Gastrocnemius medialis (tissue), 4 donors: ENCODE measurements around the gene ZNF480.

Experiments
- CTCF ChIP-seq, 5 experiments: fragments of 450-650 bp in 3 of 5; fragments of 200-600 bp in 2 of 5; sonication (generic) in 2 of 5; IDR thresholded peaks in 4 of 5; conservative IDR thresholded peaks in 1 of 5; 1 replicate in 4 of 5; 2 replicates in 1 of 5; pipeline ENCODE4 v1.5.1; 2016 to 2019; ENCODE audit warnings: antibody characterized with exemption in 5 of 5, mild to moderate bottlenecking in 3 of 5, moderate library complexity in 3 of 5
- POLR2A ChIP-seq, 2 donors: fragments of 450-650 bp; IDR thresholded peaks; one replicate each; pipeline ENCODE4 v1.6.1; 2017; ENCODE audit warnings: antibody characterized with exemption in 2 of 2, mild to moderate bottlenecking in 2 of 2, moderate library complexity in 2 of 2

- no peak for TF ChIP-seq CTCF (IDR thresholded peaks at IDR 0.05 in 4 of 5, conservative IDR thresholded peaks at IDR 0.05 in 1 of 5)
- TF ChIP-seq POLR2A (IDR thresholded peaks at IDR 0.05), result no peak
These were observed 23.7 kb upstream of the ZNF480 start for GRCh38 chr19:52273301-52273700.
